Heart right ventricle (tissue), 16 donors: Measurements from ENCODE around the gene ORC4. TPM values are rescaled to one million over a fixed set of nuclear protein-coding genes. Genes with fewer than 3 reads are reported as not detected.

Experiments
- ATAC-seq, 8 donors: fragments of 200-7000 bp; cut with Tn5 transposase; one replicate each; pipeline ENCODE4 v1.9.1; 2020; ENCODE audit warnings: mild to moderate bottlenecking in 8 of 8, moderate library complexity in 8 of 8, moderate number of reproducible peaks in 1 of 8
- DNase-seq, 2 donors: peaks; one replicate each; pipeline ENCODE4 v3.0.0-alpha.2; 2020
- H3K27ac ChIP-seq, 10 donors: fragments of 200-600 bp; sonication (generic) in 2 of 10; one replicate each; pipeline versions ENCODE4 v1.5.0 to v1.8.0; 2020 to 2022; ENCODE audit warnings: mild to moderate bottlenecking in 3 of 10
- H3K27me3 ChIP-seq, 7 donors: fragments of 200-600 bp; one replicate each; pipeline ENCODE4 v1.8.0; 2021 to 2022; ENCODE audit warnings: mild to moderate bottlenecking in 2 of 7
- H3K36me3 ChIP-seq, 9 donors: fragments of 200-600 bp; sonication (generic) in 1 of 9; one replicate each; pipeline versions ENCODE4 v1.5.0 to v1.8.0; 2020 to 2022; ENCODE audit warnings: mild to moderate bottlenecking in 2 of 9
- H3K4me1 ChIP-seq, 9 donors: fragments of 200-600 bp; sonication (generic) in 1 of 9; one replicate each; pipeline versions ENCODE4 v1.5.0 to v1.8.0; 2020 to 2022; ENCODE audit warnings: mild to moderate bottlenecking in 4 of 9
- H3K4me3 ChIP-seq, 10 donors: fragments of 200-600 bp; sonication (generic) in 2 of 10; one replicate each; pipeline versions ENCODE4 v1.5.0 to v1.8.0; 2020 to 2022; ENCODE audit warnings: mild to moderate bottlenecking in 7 of 10, moderate library complexity in 2 of 10
- H3K9me3 ChIP-seq, 11 donors: fragments of 200-600 bp in 10 of 11; sonication (generic) in 2 of 11; one replicate each; pipeline versions ENCODE4 v1.5.0 to v1.8.0; 2013 to 2022; ENCODE audit warnings: mild to moderate bottlenecking in 2 of 11, control low read depth in 1 of 11, moderate library complexity in 1 of 11
- WGBS, 2 donors: extraction: QIAGEN DNeasy Blood & Tissue Kit; methylation state at CpG; one replicate each; pipeline ENCODE4 v1.1.7; 2013; ENCODE audit warnings: inconsistent platforms in 1 of 2; 5-methylcytosine and 5-hydroxymethylcytosine counted together
- intact Hi-C, 10 donors: fragments of 100-400 bp; cut with DNase I; formaldehyde crosslinking; loops; one replicate each; pipeline versions ENCODE4 v1.11.1 to v1.14.2; 2022
- polyA plus RNA-seq, 2 donors: library from polyadenylated mRNA; stranded (reverse); fragments of 200-250 nt; gene quantifications; one replicate each; pipeline ENCODE4 v1.2.3, GENCODE V29; 2013
- total RNA-seq, 10 donors: library from RNA; stranded (reverse); fragmentation: NEBNext Ultra II Directional in 3 of 10; extraction: Animal tissue kit (Norgen Biotek cat#: 25700) in 3 of 10; gene quantifications; one replicate each; pipeline versions ENCODE4 v1.2.1 to v1.2.4, GENCODE V29; 2021 to 2023
- TF ChIP-seq, protein P1 (sequence below), 9 donors: fragments of 200-600 bp; sonication (generic) in 2 of 9; IDR thresholded peaks; one replicate each; pipeline versions ENCODE4 v1.5.0 to v1.8.0; 2021 to 2022; ENCODE audit warnings: antibody characterized with exemption in 9 of 9, mild to moderate bottlenecking in 5 of 9, moderate library complexity in 1 of 9
- donor health status: Arrhythmogenic right ventricular cardiomyopathy.
- donor health status: ischemic (EF 13 %, LVEDD 7.1; RV severe dilation, severe dysfunction).
- donor health status: healthy with polysubstance abuse.
- donor health status: DM: no; HTN: yes; CAD: no.
- donor health status: DM: no; HTN: no; CAD: no.
- donor health status: ischemic (EF 25% LVEDD 6.9; RV normal size, moderate dysfunction).
- donor health status: ischemic (EF 25% LVEDD 5.7; RV mildly dilated, moderate dysfunction).
- donor health status: healthy.
- donor health status: DM: yes; HTN: yes; CAD: no.
- donor health status: Ischemic cardiomyopathy.
- donor health status: ischemic (EF 35%, LVEDD 5.7; RV mildly dilated, moderate dysfunction).
- donor health status: nonischemic (EF 11% LVEDD 7.7; RV severe dilation, severe dysfunction).
- donor health status: DM: yes; HTN: yes; CAD: no.
- donor health status: PGD.
- donor health status: ischemic (EF 29% LVEDD 5.4; RV normal size, mild dysfunction).
- donor health status: nonischemic (EF 23%, LVEDD 6.1; RV moderate dilation, normal function).

ORC4 gene
- total and polyA plus RNA-seq, 12 donors, result 8.4 to 51.7 (median 38.8) TPM

DNA sequence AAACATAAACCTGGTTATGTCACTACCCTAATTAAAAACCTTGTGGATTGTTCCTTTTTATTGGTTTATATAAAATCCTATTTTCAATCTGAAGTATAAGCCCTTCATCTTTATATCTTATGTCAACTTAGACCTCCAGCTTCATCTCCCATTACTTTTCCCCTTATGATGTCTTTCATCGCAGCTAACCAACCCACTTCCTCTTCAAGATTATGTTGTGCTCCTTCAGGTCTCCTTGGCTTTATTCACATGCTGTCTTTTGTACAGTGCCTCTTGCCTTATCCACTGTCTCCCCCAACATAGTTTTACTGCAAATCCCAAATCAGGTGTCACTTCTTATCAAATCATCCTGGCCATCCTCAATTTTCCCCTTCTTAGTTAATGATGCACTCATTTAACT lies 26.3 kb upstream of the ORC4 start:
- no peak for ATAC-seq
- intact Hi-C loops, result no loop called here
- 85 to 90% methylated on average over 1 of the region's 1 CpG for WGBS, 2 donors

DNA sequence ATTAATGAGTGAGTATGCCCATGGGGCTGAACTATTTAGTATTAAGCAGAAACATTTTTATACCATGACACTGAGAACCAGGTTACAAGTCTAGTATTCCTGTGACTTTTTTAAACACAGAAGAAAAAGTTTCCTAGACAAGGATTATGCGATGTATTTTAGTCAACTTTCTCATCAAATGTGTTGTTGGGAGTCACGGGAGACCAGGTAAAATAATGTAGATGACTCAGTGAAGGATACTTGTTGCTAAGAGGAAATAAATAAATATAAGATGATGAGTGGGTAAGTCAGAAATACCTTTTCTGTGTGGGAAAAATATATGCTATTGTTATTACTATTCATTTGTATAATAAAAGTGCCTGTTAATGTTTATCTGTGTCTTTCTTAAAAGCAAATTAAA lies 23.8 kb upstream of the ORC4 start:
- no peak overlapping the region for H3K27ac ChIP-seq
- intact Hi-C loops, result no loop called here
- H3K9me3 ChIP-seq, result no peaks in the 10 kb centered on the region
- TF ChIP-seq, protein P1, sequence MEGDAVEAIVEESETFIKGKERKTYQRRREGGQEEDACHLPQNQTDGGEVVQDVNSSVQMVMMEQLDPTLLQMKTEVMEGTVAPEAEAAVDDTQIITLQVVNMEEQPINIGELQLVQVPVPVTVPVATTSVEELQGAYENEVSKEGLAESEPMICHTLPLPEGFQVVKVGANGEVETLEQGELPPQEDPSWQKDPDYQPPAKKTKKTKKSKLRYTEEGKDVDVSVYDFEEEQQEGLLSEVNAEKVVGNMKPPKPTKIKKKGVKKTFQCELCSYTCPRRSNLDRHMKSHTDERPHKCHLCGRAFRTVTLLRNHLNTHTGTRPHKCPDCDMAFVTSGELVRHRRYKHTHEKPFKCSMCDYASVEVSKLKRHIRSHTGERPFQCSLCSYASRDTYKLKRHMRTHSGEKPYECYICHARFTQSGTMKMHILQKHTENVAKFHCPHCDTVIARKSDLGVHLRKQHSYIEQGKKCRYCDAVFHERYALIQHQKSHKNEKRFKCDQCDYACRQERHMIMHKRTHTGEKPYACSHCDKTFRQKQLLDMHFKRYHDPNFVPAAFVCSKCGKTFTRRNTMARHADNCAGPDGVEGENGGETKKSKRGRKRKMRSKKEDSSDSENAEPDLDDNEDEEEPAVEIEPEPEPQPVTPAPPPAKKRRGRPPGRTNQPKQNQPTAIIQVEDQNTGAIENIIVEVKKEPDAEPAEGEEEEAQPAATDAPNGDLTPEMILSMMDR (IDR thresholded peaks at IDR 0.05), result no peak
- 96% methylated on average over 2 of the region's 2 CpGs for WGBS, 2 donors
- DNase-seq (no peak), ATAC-seq (no peak)
- H3K4me1 ChIP-seq, result no peaks in the 10 kb centered on the region
- H3K4me3 ChIP-seq, result no peak overlapping the region
- H3K27me3 ChIP-seq, result no peaks in the 10 kb centered on the region
- H3K36me3 ChIP-seq, result peaks cover 0 to 16% (median 0%) of the 10 kb centered on the region in 9 donors

More for the DNA sequence above, 26.3 kb upstream of the ORC4 start:
- Histone ChIP-seq H3K36me3 (peaks cover 0 to 8% (median 0%) of the 10 kb centered on the region in 9 donors), H3K9me3 (no peaks in the 10 kb centered on the region), H3K4me1 (peaks cover 0 to 3% (median 0%) of the 10 kb centered on the region in 9 donors), H3K4me3 (no peak overlapping the region), H3K27ac (no peak overlapping the region), H3K27me3 (no peaks in the 10 kb centered on the region)
- TF ChIP-seq, protein P1 (IDR thresholded peaks at IDR 0.05), result no peak
- DNase-seq, result no peak

DNA sequence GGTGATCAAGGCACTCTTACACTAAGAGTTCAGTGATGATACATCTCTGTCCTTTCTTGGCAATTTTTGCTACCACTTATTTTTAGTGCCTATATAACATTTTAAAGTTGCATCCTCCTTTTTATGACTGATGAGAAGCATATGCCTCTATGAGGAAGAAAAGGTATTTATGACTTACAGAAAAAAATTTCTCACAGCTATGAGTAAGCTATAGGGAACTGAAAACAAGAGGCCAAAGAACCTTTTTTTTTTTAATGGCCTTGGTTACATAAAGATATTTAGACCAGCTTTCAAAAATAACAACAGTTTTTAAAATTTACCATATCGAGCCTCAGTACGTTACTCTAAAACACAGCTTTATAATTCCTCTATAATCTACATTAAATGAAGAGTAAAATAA lies 21.7 kb upstream of the ORC4 start:
- ATAC-seq (no peak), DNase-seq (no peak)
- Histone ChIP-seq H3K4me1 (peaks cover 0 to 13% (median 0%) of the 10 kb centered on the region in 9 donors), H3K36me3 (peaks cover 0 to 16% (median 0%) of the 10 kb centered on the region in 9 donors), H3K27ac (no peak overlapping the region), H3K4me3 (no peak overlapping the region), H3K9me3 (no peaks in the 10 kb centered on the region), H3K27me3 (no peaks in the 10 kb centered on the region)
- TF ChIP-seq, protein P1 (IDR thresholded peaks at IDR 0.05), result no peak
- intact Hi-C loops, result no loop called here
- 92 to 95% methylated on average over 2 of the region's 2 CpGs for WGBS, 2 donors

DNA sequence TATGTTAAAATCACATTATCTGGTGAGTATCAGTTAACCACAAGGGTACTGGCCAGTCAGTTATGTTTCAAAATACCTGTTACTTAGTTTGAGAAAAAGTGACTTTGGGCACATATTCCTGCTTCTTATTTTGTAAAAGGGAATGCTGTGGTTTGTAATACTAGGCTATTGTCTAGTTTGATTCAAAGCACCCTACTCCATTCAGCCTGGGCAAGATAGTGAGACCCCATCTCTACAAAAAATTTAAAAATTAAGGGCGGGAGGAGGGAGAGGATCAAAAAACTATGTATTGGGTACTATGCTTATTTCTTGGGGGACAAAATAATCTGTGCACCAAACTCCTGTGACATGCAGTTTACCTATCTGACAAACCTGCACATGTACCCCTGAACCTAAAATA lies 19.2 kb upstream of the ORC4 start:
- DNase-seq (no peak), ATAC-seq (no peak)
- WGBS, 2 donors, result 94 to 97% methylated on average over 1 of the region's 1 CpG
- no peak overlapping the region for H3K4me3 ChIP-seq
- peaks cover 0 to 16% (median 0%) of the 10 kb centered on the region in 9 donors for H3K36me3 ChIP-seq
- TF ChIP-seq, protein P1 (IDR thresholded peaks at IDR 0.05), result no peak
- no peaks in the 10 kb centered on the region for H3K27me3 ChIP-seq
- H3K4me1 ChIP-seq, result peaks cover 0 to 19% (median 0%) of the 10 kb centered on the region in 9 donors
- H3K9me3 ChIP-seq, result no peaks in the 10 kb centered on the region
- intact Hi-C loops, result no loop called here
- no peak overlapping the region for H3K27ac ChIP-seq
